Left renal cortex interstitium (tissue), 4 donors: Measurements from ENCODE around the gene JAKMIP1. TPM values are rescaled to one million over a fixed set of nuclear protein-coding genes. Genes with fewer than 3 reads are reported as not detected.

Experiments used
- DNase-seq, 4 donors: peaks; one replicate each; pipeline ENCODE4 v3.0.0-alpha.2; 2013; ENCODE audit warnings: low read depth in 4 of 4, low spot score in 2 of 4, missing footprints in 1 of 4
- polyA plus RNA-seq, 4 donors: library from polyadenylated mRNA; unstranded; fragments of 120-200 nt; gene quantifications; one replicate each; pipeline ENCODE4 v1.2.1, GENCODE V29; 2013; ENCODE audit not compliant: insufficient read length in 4 of 4

JAKMIP1 gene
- polyA plus RNA-seq, 4 donors: 0.06 to 0.22 (median 0.17) TPM

GRCh38 chr4:6049278-6049677, 151.1 kb downstream of the JAKMIP1 start:
- DNase-seq: no peak

- DNase-seq: no peak
Observed at GRCh38 chr4:6048537-6048936, 151.8 kb downstream of the JAKMIP1 start.

- DNase-seq: no peak
Observed at GRCh38 chr4:6047130-6047673, 153.1 kb downstream of the JAKMIP1 start.

GRCh38 chr4:6046526-6047129, 153.7 kb downstream of the JAKMIP1 start:
- DNase-seq: no peak

GRCh38 chr4:6044805-6045204, 155.5 kb downstream of the JAKMIP1 start:
- DNase-seq: no peak

GRCh38 chr4:6044276-6044675, 156.1 kb downstream of the JAKMIP1 start:
- DNase-seq: no peak

- no peak for DNase-seq
Observed at GRCh38 chr4:6043843-6044242, 156.5 kb downstream of the JAKMIP1 start.

- no peak for DNase-seq
Observed at GRCh38 chr4:6043188-6043587, 157.2 kb downstream of the JAKMIP1 start.

- no peak for DNase-seq
Observed at GRCh38 chr4:6042293-6043063, 157.9 kb downstream of the JAKMIP1 start.

- DNase-seq: no peak
Observed at GRCh38 chr4:6041800-6042199, 158.5 kb downstream of the JAKMIP1 start.

GRCh38 chr4:6038711-6039110, 161.6 kb downstream of the JAKMIP1 start:
- DNase-seq: no peak

GRCh38 chr4:6035786-6036185, 164.6 kb downstream of the JAKMIP1 start:
- no peak for DNase-seq

- DNase-seq: no peak
Observed at GRCh38 chr4:6033381-6033780, 167.0 kb downstream of the JAKMIP1 start.

- no peak for DNase-seq
Observed at GRCh38 chr4:6032249-6033244, 167.8 kb downstream of the JAKMIP1 start.

GRCh38 chr4:6031846-6032245, 168.5 kb downstream of the JAKMIP1 start:
- no peak for DNase-seq

GRCh38 chr4:6030679-6031078, 169.7 kb downstream of the JAKMIP1 start:
- DNase-seq: no peak

- no peak for DNase-seq
Observed at GRCh38 chr4:6029254-6029653, 171.1 kb downstream of the JAKMIP1 start.

- no peak for DNase-seq
Observed at GRCh38 chr4:6028168-6028567, 172.2 kb downstream of the JAKMIP1 start.

GRCh38 chr4:6027392-6027791, 173.0 kb downstream of the JAKMIP1 start:
- no peak for DNase-seq

GRCh38 chr4:6024313-6024960, 175.9 kb downstream of the JAKMIP1 start:
- DNase-seq: peak in 2 of 4 donors; percentile 29 to 40
